DLD1 (cell line): ENCODE results near the gene ANKLE1.
"Not testable (repeated sequence)": the region's sequence is repeated elsewhere in the genome, so short reads cannot be mapped to it uniquely, and the experiment has no call there.

Source experiments
- in situ Hi-C: cut with HindIII; loops from 2 replicates; pipeline ENCODE4 v1.10.0; 2017; ENCODE audit warnings: low sequenced_read_pairs

The ANKLE1 gene

DNA sequence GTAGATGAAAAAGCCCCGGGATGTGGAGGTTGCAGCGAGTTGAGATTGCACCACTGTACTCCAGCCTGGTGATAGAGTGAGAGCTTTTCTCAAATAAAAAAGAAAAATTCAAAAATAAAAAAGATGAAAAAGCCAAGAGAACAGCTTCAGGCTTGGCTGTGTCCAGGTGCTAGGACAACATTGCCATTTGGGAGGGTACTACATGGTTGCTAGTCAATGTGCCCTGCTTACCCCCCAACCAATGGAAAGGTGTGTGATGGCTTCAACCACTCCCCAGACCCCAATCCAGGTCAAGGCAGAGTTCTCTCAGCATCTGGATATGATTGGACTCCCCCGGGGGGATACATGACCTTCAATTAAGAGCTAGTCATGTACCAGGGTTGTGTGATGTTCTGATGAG, 2.3 kb upstream of the ANKLE1 start:
- in situ Hi-C loops, result no loop called here

- in situ Hi-C loops, result no loop called here
Observed at GRCh38 chr19:17282488-17283125, 906 bp downstream of the ANKLE1 start.

DNA sequence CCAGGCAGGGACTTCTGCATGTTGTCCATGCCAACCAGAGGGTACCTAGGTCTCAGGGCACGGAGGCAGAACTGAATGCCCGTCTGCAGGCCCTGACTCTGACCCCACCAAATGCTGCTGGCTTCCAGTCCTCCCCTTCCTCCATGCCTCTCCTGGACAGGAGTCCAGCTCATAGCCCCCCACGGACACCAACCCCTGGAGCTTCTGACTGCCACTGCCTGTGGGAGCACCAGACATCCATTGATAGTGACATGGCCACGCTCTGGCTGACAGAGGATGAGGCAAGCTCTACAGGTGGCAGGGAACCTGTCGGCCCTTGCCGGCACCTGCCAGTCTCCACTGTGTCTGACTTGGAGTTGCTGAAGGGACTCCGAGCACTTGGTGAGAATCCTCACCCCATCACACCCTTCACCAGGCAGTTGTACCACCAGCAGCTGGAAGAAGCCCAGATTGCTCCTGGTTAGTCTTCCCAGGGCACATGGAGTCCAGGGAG, 1.8 kb downstream of the ANKLE1 start:
- in situ Hi-C loops, result no loop called here

DNA sequence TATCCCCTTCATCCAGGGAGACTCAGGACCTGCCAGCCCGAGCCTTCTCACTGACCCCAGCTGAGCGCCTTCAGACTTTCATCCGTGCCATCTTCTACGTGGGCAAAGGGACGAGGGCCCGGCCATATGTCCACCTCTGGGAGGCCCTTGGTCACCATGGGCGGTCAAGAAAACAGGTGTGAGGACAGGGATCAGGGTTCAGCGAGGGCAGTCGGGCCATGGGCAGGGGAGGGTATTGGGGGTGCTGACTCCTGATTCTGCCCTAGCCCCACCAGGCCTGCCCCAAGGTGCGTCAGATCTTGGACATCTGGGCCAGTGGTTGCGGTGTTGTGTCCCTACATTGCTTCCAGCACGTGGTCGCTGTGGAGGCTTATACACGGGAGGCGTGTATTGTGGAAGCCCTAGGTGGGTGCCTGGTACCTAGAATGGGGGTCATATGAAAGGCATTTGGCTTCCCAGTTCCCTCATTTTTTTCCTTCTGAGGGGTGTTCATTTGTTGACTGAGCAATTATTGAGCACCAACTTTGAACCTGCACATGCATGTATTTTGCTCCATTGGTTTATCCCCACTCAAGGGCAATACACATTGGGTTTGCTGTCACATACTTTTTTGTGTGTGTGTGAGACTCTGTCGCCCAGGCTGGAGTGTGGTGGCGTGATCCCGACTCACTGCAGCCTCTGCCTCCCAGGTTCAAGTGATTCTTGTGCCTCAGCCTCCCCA, 3.9 kb downstream of the ANKLE1 start:
- in situ Hi-C loops, result no loop called here

DNA sequence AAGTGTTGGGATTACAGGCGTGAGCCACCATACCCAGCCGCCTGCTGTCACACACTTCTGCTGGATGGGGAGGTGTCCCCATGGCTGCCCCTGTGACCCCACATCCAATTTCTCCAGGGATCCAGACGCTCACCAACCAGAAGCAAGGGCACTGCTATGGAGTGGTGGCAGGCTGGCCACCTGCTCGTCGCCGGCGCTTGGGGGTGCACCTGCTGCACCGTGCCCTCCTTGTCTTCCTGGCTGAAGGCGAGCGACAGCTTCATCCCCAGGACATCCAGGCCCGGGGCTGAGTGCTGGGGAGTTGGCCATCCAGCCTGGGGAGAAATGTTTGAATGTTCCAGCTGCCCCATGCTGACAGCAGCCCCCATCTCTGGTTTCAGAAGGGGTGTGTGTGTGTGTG, 4.6 kb downstream of the ANKLE1 start:
- in situ Hi-C loops, result no loop called here

- in situ Hi-C loops, result no loop called here
Observed at GRCh38 chr19:17286752-17287151, 5.1 kb downstream of the ANKLE1 start.

- in situ Hi-C loops, result no loop called here
Observed at GRCh38 chr19:17289489-17289888, 7.8 kb downstream of the ANKLE1 start.

GRCh38 chr19:17292301-17293074, 10.8 kb downstream of the ANKLE1 start:
- in situ Hi-C loops, result no loop called here

- in situ Hi-C loops, result no loop called here
Observed at GRCh38 chr19:17293605-17294004, 11.9 kb downstream of the ANKLE1 start.

DNA sequence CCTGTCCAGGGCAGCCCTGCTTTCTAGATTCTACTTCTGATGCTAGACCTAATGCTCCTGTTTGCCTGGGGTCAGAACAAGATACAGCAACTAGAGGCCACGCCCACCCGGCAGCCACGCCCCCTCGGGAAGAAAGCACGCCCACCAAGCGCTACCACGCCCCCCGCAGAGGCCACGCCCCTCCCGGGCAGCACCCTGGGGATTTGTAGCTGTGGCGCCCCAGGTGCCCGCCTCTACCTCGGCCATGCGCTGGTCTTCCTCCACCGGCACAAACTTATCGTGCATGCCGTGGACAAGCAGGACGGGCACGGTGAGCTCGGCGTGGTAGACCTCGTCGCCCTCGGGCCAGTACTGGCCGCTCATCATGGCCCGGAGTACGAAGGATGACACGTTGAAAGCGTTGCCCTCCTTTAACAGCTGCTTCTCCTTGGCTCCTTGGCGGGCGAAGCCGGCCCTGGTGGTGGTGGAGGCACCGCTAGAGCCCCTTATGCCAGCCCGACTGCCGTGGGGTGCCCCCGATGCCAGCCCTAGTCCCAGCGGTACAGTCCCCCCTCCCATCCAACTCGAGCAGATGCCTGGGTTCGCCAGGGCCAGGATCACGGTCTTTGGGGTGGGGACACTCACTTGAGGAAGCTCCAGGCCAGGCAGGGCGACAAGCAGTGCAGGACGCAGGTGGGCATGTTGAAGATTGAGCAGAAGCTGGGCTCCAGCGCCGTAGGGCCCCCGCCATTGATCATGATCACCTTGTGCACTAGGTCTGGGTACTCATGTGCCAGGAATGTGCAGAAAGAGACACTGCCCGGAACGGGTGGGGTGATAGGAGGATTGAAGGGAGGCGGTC, 12.6 kb downstream of the ANKLE1 start:
- in situ Hi-C loops, result no loop called here

GRCh38 chr19:17295551-17295950, 13.8 kb downstream of the ANKLE1 start:
- in situ Hi-C loops, result not testable (repeated sequence)

DNA sequence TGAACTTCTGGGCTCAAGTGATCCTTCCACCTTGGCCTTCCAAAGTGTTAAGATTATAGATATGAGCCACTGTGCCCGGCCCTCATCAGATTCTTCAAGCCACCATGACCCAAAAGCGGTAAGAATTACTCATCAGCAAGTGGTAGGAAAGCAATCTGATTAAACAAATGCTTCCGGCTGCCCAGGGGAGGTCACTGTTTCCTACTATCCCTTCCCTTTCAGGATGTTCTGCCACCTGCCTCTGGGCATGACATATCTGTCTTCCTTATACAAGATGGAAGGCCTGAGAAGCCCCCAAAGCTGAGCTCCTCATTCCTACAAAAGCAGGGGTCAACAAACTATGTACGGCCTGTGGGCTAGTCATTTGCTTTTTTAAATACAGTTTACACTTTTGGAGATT, 14.6 kb downstream of the ANKLE1 start:
- in situ Hi-C loops, result no loop called here

DNA sequence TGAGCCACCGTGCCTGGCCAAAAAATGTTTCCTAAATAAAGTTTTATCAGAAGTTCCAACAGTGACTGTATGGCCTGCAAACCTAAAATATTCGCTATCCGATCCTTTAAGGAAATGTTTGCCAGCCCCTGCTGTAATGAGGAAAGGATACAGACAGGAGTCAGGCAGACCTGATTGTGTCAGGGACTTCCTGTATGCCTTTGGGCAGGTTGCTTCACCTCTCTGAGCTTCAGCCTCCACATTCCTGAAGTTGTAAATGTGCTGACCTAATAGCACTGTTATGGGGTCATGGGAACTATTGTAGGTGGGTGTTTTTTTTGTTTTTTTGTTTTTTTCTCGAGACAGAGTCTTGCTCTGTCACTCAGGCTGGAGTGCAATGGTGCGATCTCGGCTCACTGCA, 15.3 kb downstream of the ANKLE1 start:
- in situ Hi-C loops, result no loop called here

DNA sequence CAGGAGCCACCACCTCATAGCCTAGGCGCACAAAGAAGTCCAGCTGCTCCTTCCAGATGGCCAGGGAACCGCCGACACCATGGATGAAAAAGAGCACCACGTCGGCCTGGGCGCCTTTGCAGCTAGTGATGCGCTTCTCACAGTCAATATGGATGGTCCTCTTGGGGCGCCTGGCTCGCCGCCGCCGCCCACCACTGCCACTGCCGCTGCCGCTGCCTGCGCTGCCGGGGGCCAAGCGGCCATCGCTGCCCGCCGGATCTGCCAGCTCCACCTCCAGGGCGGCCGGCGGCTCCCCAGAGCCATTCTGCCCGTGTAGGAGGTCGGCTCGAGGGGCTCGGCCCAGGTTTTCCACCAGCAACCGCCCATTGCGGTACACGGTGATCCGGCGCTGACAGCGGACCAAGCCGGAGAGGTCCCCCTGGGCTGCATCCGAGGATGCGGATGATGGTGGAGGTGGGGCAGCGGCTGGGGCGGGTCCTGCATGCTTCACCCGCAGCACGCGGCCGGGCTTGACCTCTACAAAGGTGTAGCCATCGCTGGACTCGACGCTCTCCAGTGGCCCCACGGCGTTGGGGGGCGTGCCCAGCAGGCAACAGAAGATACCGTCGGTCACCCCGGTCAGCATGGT, 19.4 kb downstream of the ANKLE1 start:
- in situ Hi-C loops, result no loop called here

- in situ Hi-C loops, result no loop called here
Observed at GRCh38 chr19:17302391-17303166, 20.9 kb downstream of the ANKLE1 start.

GRCh38 chr19:17303167-17303939, 21.7 kb downstream of the ANKLE1 start, which contains the start of gene ABHD8:
Gene ABHD8, minus strand, starts transcription at chr19:17303425. Its CDS starts 1,809 bp downstream, at chr19:17301616.
- in situ Hi-C loops, result no loop called here

- in situ Hi-C loops, result no loop called here
Observed at GRCh38 chr19:17303940-17304267, 22.2 kb downstream of the ANKLE1 start.

- in situ Hi-C loops, result no loop called here
Observed at GRCh38 chr19:17304386-17305215, 22.9 kb downstream of the ANKLE1 start.
